Measurements from ENCODE around the gene GOLGA6L6.
"Not testable (repeated sequence)": the region's sequence is repeated elsewhere in the genome, so short reads cannot be mapped to it uniquely, and the experiment has no call there.

The GOLGA6L6 gene, protein sequence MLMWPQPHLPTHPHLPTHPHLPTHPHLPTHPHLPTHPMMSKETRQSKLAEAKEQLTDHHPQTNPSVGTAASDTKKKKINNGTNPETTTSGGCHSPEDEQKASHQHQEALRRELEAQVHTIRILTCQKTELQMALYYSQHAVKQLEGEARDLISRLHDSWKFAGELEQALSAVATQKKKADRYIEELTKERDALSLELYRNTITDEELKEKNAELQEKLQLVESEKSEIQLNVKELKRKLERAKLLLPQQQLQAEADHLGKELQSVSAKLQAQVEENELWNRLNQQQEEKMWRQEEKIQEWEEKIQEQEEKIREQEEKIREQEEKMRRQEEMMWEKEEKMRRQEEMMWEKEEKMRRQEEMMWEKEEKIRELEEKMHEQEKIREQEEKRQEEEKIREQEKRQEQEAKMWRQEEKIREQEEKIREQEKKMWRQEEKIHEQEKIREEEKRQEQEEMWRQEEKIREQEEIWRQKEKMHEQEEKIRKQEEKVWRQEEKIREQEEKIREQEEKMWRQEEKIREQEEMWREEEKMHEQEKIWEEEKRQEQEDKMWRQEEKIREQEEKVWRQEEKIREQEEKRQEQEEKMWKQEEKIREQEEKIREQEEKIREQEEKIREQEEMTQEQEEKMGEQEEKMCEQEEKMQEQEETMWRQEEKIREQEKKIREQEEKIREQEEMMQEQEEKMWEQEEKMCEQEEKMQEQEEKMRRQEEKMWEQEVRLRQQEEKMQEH

GRCh38 chr15:20541700-20542099, at the start of gene GOLGA6L6:
GOLGA6L6 (minus strand) TSS chr15:20541800; CDS start chr15:20541709, 91 bp downstream.
- not testable (repeated sequence) for DNase-seq (ENCODE audit: low read depth, low spot score)

- not testable (repeated sequence) for DNase-seq (ENCODE audit: low read depth, low spot score)
Measured at GRCh38 chr15:20590069-20590468, 48.5 kb upstream of the GOLGA6L6 start.

- DNase-seq (ENCODE audit: low read depth, low spot score): not testable (repeated sequence)
Measured at GRCh38 chr15:20586821-20587220, 45.2 kb upstream of the GOLGA6L6 start.

DNA sequence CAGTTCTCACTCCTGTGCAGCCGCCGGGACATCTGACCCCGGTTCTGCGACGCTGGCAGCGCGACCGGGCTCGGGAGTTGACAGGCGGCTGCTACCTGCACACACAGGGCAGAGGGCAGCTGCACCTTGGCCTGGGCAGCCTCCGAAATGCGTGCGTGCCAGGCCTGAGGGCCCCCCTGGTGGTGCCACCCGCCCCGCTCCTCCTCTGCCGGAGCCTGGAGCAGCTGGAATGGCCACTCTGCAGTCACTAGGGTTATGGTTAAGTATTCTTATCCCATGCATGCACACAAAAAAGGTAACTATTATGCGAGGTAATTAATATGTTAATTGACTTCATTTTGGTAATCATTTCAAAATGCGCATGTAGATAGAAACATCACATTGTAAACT, 41.1 kb upstream of the GOLGA6L6 start:
- not testable (repeated sequence) for DNase-seq (ENCODE audit: low read depth, low spot score)

- DNase-seq (ENCODE audit: low read depth, low spot score): not testable (repeated sequence)
Measured at GRCh38 chr15:20582109-20582725, 40.6 kb upstream of the GOLGA6L6 start.

GRCh38 chr15:20581261-20582108, 39.9 kb upstream of the GOLGA6L6 start:
- DNase-seq (ENCODE audit: low read depth, low spot score): not testable (repeated sequence)

DNA sequence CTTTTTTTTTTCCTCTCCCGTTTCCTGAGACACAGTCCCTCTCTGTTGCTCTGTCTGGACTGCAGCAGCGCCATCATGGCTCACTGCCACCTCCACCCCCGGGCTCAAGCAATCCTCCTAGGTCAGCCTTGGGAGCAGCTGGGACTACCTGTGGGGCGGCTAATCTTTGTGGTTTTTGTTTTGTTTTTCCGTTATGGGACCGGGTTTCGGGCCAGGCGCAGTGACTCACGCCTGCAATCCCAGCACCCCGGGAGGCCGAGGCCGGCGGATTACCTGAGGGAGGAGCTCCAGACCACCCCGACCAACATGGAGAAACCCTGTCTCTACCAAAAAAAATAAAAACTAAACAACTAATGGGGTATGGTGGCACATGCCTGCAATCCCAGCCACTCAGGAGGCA, 38.1 kb upstream of the GOLGA6L6 start:
- DNase-seq (ENCODE audit: low read depth, low spot score): not testable (repeated sequence)

GRCh38 chr15:20551289-20551688, 9.7 kb upstream of the GOLGA6L6 start:
- not testable (repeated sequence) for DNase-seq (ENCODE audit: low read depth, low spot score)

DNA sequence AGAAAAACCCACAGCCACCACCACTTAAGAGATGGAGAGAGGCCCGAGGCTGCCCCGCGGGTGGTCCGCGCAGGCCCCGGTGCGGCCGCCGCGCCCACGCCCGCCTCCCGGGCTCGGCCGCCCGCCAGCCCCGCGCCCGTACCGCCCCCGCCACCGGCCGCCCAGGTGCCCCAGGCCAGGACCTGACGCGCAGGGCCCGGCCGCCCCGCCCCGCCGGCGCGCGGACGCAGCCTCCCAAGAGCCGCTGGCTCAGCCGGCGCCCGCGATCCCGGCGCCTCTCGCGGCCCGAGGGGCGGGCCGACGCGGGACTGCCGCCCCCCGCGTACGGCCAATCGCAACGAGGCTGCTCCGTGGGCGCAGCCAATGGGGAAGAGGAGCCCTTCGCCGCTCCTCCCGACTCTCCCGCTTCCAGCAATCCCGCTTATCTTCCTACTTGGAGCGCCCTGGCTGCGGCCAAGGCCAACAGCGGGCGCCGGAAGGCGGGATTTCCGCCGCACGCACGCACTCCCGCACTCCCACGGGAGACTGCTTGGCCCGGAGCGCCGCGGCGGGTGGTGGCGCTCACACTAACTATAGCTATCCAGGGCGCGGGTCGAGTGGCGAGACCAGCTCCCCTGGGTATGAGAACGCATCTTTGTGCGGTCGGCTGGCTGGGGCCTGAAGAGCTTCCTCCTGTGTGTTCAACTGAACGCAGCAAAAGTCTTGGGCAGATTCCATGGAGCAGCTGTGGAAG, 35.5 kb downstream of the GOLGA6L6 start:
- not testable (repeated sequence) for DNase-seq (ENCODE audit: low read depth, low spot score)

- DNase-seq (ENCODE audit: low read depth, low spot score): not testable (repeated sequence)
Measured at GRCh38 chr15:20502839-20503238, 38.8 kb downstream of the GOLGA6L6 start.

DNA sequence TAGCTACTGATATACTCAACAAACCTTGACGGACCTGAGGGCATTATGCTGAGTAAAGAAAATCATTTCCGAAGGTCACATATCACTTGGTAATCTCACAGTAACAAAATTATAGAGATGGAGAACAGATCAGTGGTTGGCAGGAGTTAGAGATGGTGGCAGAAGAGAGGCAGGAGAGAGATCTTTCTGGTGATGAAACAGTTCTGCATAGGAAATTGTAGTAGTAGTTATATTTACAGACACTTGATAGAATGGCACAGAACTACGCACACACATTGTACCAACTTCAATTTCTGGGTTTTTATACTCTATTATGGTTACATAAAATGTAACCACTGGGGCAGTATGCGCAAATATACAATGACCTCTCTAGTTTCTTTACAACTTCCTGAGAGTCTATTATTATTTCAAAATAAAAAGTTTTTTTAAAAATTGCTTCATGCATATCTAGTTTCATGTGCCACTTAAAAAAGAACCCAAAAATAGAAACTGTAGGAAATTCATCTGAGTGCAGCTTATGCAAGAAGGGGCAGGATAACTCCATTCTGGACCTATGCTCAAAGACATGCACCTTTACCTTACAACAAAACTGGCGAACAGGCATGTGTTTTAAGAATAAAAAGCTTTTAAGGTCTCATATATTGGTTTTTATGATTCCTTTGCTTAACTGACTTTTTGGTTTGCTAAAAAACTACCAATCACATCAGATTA, 39.9 kb downstream of the GOLGA6L6 start:
- not testable (repeated sequence) for DNase-seq (ENCODE audit: low read depth, low spot score)

DNA sequence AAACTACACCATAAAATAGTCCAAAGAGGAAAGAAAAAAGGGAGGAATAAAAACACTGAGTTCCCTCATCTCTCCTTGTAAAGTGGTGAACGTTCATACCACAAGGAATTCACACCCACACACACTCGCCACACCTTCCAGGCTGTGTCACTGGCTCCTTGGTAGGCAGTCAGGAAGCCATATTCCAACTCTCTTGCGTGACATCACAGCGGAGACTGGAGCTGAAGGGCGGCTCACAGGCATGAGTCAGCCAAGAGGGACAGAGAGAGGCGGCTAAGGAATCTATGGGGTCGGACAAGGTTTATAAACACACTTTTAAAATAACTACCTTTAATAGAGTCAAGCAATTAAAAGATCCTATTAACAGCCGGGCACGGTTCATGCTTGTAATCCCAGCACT, 43.8 kb downstream of the GOLGA6L6 start:
- not testable (repeated sequence) for DNase-seq (ENCODE audit: low read depth, low spot score)

DNA sequence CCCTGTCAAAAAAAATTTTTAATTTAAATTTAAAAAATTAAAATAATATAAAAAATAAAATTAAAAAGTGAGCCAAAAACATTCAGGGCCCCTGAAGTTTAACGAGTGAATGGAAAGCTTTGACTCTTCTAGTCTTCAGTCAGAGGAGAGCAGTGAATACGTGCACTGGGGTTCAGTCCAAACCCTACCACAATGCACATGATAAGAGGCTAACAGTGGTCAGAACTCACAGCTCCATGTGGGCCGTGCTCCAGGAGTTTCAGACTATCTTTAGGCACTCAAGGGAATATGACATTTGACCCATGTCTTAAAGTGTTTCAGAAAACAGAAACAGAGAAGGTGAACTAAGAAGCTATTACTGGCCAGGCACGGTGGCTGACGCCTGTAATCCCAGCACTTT, 48.6 kb downstream of the GOLGA6L6 start:
- not testable (repeated sequence) for DNase-seq (ENCODE audit: low read depth, low spot score)

- not testable (repeated sequence) for DNase-seq (ENCODE audit: low read depth, low spot score)
Measured at GRCh38 chr15:20492598-20492997, 49.0 kb downstream of the GOLGA6L6 start.

- DNase-seq (ENCODE audit: low read depth, low spot score): not testable (repeated sequence)
Measured at GRCh38 chr15:20489320-20489719, 52.3 kb downstream of the GOLGA6L6 start.
